ENCODE data around the gene RUNX2.

DNA sequence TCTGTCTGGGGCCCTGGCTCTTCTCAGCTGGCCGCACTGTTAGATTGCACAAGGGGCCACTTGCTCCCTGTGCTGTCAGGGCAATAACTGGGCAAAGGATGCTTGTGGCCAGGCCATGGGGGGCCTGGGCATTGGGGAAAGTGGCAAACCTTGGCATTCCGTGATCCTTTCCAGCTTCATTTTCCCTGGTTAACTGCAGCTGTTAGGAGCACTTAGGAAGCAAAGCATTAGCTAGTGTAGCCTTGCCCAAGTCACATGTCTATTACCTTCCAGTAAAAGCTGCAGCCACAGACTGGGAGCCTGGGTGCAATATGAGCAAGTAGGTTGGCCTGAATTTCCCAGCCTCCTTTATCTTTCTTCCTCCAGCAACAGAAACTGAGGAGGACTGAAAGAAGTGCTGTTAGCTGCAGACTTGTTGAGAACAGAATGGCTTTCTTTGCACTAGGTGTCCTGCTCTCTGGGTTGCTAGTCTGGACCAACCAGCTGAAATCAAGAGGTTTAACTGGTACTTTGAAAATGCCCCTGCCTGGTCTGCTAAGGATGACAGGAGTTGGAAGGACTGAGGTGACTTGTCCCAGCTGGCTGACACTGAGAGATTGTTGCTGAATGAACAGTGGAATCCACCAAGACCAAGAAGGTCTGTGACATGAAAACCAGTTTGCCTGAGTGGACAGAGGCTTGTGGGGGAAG lies 361.9 kb downstream of the RUNX2 start:
- TF ChIP-seq EZH2 (IDR thresholded peaks at IDR 0.05; ENCODE audit: low read length) = no peak
- TF ChIP-seq, protein P1, sequence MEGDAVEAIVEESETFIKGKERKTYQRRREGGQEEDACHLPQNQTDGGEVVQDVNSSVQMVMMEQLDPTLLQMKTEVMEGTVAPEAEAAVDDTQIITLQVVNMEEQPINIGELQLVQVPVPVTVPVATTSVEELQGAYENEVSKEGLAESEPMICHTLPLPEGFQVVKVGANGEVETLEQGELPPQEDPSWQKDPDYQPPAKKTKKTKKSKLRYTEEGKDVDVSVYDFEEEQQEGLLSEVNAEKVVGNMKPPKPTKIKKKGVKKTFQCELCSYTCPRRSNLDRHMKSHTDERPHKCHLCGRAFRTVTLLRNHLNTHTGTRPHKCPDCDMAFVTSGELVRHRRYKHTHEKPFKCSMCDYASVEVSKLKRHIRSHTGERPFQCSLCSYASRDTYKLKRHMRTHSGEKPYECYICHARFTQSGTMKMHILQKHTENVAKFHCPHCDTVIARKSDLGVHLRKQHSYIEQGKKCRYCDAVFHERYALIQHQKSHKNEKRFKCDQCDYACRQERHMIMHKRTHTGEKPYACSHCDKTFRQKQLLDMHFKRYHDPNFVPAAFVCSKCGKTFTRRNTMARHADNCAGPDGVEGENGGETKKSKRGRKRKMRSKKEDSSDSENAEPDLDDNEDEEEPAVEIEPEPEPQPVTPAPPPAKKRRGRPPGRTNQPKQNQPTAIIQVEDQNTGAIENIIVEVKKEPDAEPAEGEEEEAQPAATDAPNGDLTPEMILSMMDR (optimal IDR thresholded peaks at IDR 0.05 in 1 of 3, IDR thresholded peaks at IDR 0.05 in 1 of 3, conservative IDR thresholded peaks at IDR 0.05 in 1 of 3; ENCODE audit: extremely low read depth in 1 of 3, insufficient read depth in 2 of 3, low read length in 3 of 3) = no peak
